GM12875 (cell line): Measurements from ENCODE around the gene CRYM.
"Not testable (repeated sequence)": the region's sequence is repeated elsewhere in the genome, so short reads cannot be mapped to it uniquely, and the experiment has no call there.

Experiments used
- H3K4me3 ChIP-seq: one replicate; pipeline ENCODE4 v1.5.1; 2011; ENCODE audit warnings: low read depth, low read length, control low read depth
- TF ChIP-seq, protein P1 (sequence below): IDR thresholded peaks from 2 replicates; pipeline ENCODE4 v1.5.1; 2011; ENCODE audit warnings: low read depth, mild to moderate bottlenecking, control low read depth, inconsistent platforms, low read length, moderate library complexity, borderline replicate concordance; ENCODE audit not compliant: insufficient read depth

The CRYM gene

DNA sequence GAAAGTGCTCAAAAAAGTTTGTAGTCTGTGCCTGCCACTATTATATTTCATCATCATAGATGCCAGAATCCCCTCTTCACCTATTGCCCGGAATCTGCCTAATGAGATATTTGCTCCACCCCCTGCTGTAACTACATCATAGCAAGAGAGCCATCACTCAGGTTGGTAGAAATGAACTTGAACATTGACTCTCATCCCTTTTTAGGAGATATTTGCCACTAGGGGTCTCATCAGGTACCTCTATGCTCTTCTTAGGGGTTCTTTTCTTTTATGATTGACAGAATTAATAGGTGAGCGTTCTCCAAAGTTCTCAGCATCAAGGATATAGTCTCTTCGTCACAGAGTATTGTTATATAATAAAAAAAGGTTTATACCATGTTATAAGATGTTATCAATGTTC lies 24.6 kb downstream of the CRYM start:
- no peak overlapping the region for H3K4me3 ChIP-seq
- TF ChIP-seq, protein P1, sequence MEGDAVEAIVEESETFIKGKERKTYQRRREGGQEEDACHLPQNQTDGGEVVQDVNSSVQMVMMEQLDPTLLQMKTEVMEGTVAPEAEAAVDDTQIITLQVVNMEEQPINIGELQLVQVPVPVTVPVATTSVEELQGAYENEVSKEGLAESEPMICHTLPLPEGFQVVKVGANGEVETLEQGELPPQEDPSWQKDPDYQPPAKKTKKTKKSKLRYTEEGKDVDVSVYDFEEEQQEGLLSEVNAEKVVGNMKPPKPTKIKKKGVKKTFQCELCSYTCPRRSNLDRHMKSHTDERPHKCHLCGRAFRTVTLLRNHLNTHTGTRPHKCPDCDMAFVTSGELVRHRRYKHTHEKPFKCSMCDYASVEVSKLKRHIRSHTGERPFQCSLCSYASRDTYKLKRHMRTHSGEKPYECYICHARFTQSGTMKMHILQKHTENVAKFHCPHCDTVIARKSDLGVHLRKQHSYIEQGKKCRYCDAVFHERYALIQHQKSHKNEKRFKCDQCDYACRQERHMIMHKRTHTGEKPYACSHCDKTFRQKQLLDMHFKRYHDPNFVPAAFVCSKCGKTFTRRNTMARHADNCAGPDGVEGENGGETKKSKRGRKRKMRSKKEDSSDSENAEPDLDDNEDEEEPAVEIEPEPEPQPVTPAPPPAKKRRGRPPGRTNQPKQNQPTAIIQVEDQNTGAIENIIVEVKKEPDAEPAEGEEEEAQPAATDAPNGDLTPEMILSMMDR, result no peak

DNA sequence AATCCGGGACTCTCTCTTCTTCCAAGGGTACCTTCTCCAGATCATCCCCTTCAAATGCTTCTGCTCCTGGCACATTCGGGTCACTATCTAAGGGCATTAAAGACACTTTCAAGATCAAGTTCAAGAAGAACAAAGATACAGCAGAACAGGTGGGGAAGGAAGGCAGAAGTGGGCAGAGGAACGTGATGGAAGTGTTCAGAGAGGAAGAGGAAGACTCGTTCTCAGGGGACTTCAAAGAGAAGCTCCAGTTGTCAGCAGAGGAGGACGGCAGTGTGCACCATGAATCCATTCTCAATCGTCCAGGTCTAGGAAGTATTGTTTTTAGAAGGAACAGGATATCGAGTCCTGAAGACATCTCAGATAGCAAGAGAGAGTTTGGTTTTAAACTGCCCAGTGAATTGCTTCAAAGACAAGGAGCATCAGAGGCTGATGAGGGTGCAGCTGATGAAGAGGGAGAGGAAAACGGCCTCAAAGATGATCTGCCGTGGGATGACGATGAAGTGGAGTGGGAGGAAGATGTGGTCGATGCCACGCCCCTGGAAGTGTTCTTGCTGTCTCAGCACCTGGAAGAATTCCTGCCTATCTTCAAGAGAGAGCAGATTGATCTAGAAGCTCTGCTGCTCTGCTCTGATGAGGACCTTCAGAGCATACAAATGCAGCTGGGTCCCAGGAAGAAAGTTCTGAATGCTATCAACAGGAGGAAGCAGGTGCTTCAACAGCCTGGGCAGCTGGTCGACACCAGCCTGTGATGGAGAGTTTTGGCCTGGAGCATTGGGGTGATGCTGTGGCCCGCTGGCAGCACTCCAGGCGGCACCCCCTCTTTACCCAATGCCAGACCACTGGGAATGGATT lies 27.8 kb downstream of the CRYM start:
- TF ChIP-seq, protein P1, result no peak
- H3K4me3 ChIP-seq, result no peak overlapping the region

DNA sequence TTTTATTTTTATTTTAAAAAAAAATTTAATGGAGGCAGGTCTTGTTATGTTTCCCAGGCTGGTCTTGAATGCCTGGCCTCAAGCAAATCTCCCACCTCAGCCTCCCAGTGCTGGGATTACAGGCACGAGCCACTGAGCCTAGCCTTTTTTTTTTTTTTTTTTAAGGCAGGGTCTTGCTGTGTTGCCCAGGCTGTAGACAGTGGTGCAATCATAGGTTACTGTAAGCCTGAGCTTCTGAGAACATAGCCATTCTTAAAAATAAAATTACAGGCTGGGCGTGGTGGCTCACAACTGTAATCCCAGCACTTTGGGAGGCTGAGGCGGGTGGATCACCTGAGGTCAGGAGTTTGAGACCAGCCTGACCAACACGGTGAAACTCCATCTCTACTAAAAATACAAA lies 29.9 kb downstream of the CRYM start:
- H3K4me3 ChIP-seq, result not testable (repeated sequence)

DNA sequence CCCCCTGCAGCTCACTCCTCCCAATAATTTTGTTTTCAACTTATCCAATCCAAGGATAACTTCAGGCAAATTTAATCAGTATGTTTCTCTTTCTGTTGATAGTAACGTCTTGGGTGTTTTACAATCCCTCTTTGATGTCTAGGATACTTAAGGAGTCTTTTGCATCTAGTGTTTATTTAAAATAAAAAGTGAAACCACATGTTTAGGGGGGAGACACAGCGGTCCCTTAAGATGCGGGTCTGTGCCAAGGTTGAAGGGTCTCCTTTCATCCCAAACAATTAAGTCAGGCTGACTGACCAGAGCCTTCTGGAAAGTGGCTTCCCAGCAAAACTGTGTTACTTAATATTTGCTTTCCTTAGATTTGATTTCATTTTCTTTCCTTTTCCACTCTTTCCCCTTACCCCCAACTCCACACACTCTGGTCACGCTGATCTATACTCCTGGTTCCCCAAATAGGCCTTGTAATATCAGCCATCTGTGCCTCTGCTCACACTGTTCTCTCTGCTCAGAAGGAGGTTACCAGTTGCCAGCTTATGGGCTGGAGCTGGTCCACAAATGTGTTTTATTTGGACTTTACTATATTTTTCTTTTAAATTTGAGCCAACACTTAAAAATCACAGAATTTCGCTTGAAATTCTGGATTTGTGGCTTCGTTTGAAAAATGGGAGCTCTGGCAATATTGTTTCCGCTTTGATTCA lies 33.4 kb downstream of the CRYM start:
- no peak overlapping the region for H3K4me3 ChIP-seq
- TF ChIP-seq, protein P1, result no peak

DNA sequence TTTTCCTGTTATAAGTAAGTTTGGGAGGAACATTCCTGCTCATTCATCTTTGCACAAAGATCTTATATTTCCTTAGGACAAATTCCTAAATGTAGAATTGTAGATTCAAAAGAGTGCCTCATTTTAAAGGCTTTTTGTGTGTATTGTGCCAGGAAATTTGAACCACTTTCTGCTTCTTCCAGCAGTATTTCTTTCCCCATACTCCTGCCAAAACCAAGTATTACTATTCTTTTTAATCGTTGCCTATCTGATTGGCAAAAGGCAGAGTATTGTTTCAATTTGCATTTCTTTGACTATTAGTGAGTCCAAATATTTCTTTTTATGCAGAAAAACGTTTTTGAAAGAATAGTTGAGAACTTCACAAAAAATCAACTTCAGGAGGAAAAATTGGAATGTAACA lies 35.3 kb downstream of the CRYM start:
- TF ChIP-seq, protein P1, result no peak
- no peak overlapping the region for H3K4me3 ChIP-seq

DNA sequence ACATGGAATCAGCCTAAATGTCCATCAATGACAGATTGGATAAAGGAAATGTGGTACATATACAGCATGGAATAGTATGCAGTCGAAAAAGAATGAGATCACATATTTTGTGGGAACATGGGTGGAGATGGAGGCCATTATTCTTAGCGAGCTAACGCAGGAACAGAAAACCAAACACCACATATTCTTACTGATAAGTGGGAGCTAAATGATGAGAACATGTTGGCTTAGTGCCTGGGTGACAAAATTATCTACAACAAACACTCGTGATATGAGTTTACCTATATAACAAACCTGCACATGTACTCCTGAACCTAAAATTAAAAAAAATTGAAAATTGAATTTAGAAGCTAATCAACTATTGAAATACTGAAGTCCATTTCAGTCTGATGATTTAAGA lies 38.4 kb downstream of the CRYM start:
- no peak overlapping the region for H3K4me3 ChIP-seq
- TF ChIP-seq, protein P1, result no peak

DNA sequence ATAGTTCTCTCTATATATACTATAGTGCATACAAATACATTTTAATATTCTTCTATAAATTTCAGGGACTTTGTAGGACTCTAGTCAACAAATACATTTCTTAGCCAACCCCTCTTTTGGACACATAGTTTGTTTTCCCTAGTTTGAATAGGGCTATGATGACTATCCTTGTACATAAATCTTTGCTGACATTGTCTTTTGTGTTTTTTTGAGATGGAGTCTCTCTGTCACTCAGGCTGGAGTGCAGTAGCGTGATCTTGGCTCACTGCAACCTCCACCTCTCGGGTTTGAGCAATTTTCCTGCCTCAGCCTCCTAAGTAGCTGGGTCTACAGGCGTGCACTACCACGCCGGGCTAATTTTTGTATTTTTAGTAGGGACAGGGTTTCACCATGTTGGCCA lies 41.3 kb downstream of the CRYM start:
- H3K4me3 ChIP-seq, result no peak overlapping the region
- TF ChIP-seq, protein P1, result no peak
